Spleen (tissue), 11 donors: ENCODE measurements around the gene PPARGC1A. TPM values are rescaled to one million over a fixed set of nuclear protein-coding genes. Genes with fewer than 3 reads are reported as not detected.

Source experiments
- DNase-seq: peaks from one replicate; pipeline ENCODE4 v3.0.0-alpha.2; 2020
- H3K27ac ChIP-seq, 8 donors: fragments of 200-600 bp; sonication (generic) in 7 of 8; 1 replicate in 4 of 8; 2 replicates in 4 of 8; pipeline versions ENCODE4 v1.5.0 to v1.8.0; 2016 to 2021; ENCODE audit warnings: inconsistent platforms in 4 of 8, mild to moderate bottlenecking in 4 of 8, moderate library complexity in 1 of 8
- H3K27me3 ChIP-seq, 7 donors: fragments of 200-600 bp; sonication (generic) in 6 of 7; replicated peaks in 1 of 7; 1 replicate in 4 of 7; 2 replicates in 3 of 7; pipeline versions ENCODE4 v1.5.0 to v1.8.0; 2016 to 2021; ENCODE audit warnings: inconsistent platforms in 3 of 7, mild to moderate bottlenecking in 1 of 7
- H3K36me3 ChIP-seq, 6 donors: fragments of 200-600 bp; sonication (generic) in 5 of 6; 1 replicate in 4 of 6; 2 replicates in 2 of 6; pipeline versions ENCODE4 v1.5.0 to v1.8.0; 2016 to 2021; ENCODE audit warnings: inconsistent platforms in 2 of 6
- H3K4me1 ChIP-seq, 6 donors: fragments of 200-600 bp; sonication (generic) in 5 of 6; 1 replicate in 3 of 6; 2 replicates in 3 of 6; pipeline versions ENCODE4 v1.5.0 to v1.8.0; 2016 to 2021; ENCODE audit warnings: inconsistent platforms in 3 of 6
- H3K4me3 ChIP-seq, 8 donors: fragments of 200-600 bp; sonication (generic) in 7 of 8; 1 replicate in 4 of 8; 2 replicates in 4 of 8; pipeline versions ENCODE4 v1.5.0 to v1.8.0; 2016 to 2021; ENCODE audit warnings: inconsistent platforms in 4 of 8, mild to moderate bottlenecking in 4 of 8, moderate library complexity in 2 of 8
- H3K9me3 ChIP-seq, 8 donors: fragments of 200-600 bp; sonication (generic) in 7 of 8; 1 replicate in 4 of 8; 2 replicates in 4 of 8; pipeline versions ENCODE4 v1.5.0 to v1.8.0; 2016 to 2021; ENCODE audit warnings: inconsistent platforms in 4 of 8
- POLR2A ChIP-seq, 3 donors: fragments of 450-650 bp; IDR thresholded peaks; one replicate each; pipeline ENCODE4 v1.5.1; 2017; ENCODE audit warnings: antibody characterized with exemption in 3 of 3, mild to moderate bottlenecking in 1 of 3
- POLR2AphosphoS5 ChIP-seq, 3 donors: sonication (generic); formaldehyde crosslinking; IDR thresholded peaks; one replicate each; pipeline ENCODE4 v1.5.1; 2017; ENCODE audit warnings: antibody characterized with exemption in 3 of 3
- WGBS, 5 donors: extraction: QIAGEN DNeasy Blood & Tissue Kit in 3 of 5; methylation state at CpG; one replicate each; pipeline versions ENCODE4 v1.1.5 to v1.1.7; 2013 to 2018; 5-methylcytosine and 5-hydroxymethylcytosine counted together
- intact Hi-C: fragments of 100-400 bp; cut with DNase I; formaldehyde crosslinking; loops from one replicate; pipeline ENCODE4 v1.15.0; 2023; ENCODE audit warnings: low total_unique reads
- polyA plus RNA-seq, 3 donors: library from polyadenylated mRNA; stranded (reverse); fragments of 200-250 nt; gene quantifications; one replicate each; pipeline ENCODE4 v1.2.1, GENCODE V29; 2013
- total RNA-seq, 7 donors: library from RNA; depleted of rRNA in 3 of 7; stranded (reverse); fragments of >200 nt in 3 of 7; fragmentation: NEBNext Ultra II Directional in 4 of 7; extraction: Animal tissue kit (Norgen Biotek cat#: 25700) in 4 of 7; gene quantifications; one replicate each; pipeline versions ENCODE4 v1.1.0 to v1.2.1, GENCODE V29; 2016 to 2021
- TF ChIP-seq, protein P1 (sequence below), 11 experiments: fragments of 200-600 bp in 7 of 11; fragments of 450-650 bp in 4 of 11; sonication (generic) in 4 of 11; IDR thresholded peaks in 8 of 11; conservative IDR thresholded peaks in 3 of 11; 1 replicate in 7 of 11; 2 replicates in 4 of 11; pipeline versions ENCODE4 v1.4.0 to v1.8.0; 2016 to 2021; ENCODE audit warnings: antibody characterized with exemption in 11 of 11, inconsistent platforms in 4 of 11, mild to moderate bottlenecking in 1 of 11
- donor health status: healthy with polysubstance abuse.
- donor health status: DM: no; HTN: no; CAD: no; lungs with moderate emphysema.
- donor health status: DM: no; HTN: no; CAD: no.
- donor health status: Bipolar disorder and iron deficiency.
- donor health status: healthy.
- donor health status: DM: no; HTN: no; CAD: no.
- donor health status: DM: yes; HTN: yes; CAD: no.

PPARGC1A gene
- total and polyA plus RNA-seq, 10 donors, result 0.32 to 7.3 (median 2.6) TPM

- Histone ChIP-seq H3K4me1 (no peaks in the 10 kb centered on the region), H3K27me3 (no peaks in the 10 kb centered on the region), H3K9me3 (no peaks in the 10 kb centered on the region), H3K27ac (no peak overlapping the region), H3K36me3 (no peaks in the 10 kb centered on the region), H3K4me3 (no peak overlapping the region)
- intact Hi-C loops, result no loop called here
- no peak for DNase-seq
- TF ChIP-seq POLR2A (IDR thresholded peaks at IDR 0.05), result no peak
- TF ChIP-seq POLR2AphosphoS5 (IDR thresholded peaks at IDR 0.05), result no peak
- TF ChIP-seq, protein P1, sequence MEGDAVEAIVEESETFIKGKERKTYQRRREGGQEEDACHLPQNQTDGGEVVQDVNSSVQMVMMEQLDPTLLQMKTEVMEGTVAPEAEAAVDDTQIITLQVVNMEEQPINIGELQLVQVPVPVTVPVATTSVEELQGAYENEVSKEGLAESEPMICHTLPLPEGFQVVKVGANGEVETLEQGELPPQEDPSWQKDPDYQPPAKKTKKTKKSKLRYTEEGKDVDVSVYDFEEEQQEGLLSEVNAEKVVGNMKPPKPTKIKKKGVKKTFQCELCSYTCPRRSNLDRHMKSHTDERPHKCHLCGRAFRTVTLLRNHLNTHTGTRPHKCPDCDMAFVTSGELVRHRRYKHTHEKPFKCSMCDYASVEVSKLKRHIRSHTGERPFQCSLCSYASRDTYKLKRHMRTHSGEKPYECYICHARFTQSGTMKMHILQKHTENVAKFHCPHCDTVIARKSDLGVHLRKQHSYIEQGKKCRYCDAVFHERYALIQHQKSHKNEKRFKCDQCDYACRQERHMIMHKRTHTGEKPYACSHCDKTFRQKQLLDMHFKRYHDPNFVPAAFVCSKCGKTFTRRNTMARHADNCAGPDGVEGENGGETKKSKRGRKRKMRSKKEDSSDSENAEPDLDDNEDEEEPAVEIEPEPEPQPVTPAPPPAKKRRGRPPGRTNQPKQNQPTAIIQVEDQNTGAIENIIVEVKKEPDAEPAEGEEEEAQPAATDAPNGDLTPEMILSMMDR (IDR thresholded peaks at IDR 0.05 in 8 of 11, conservative IDR thresholded peaks at IDR 0.05 in 3 of 11), result no peak
- 64 to 79% (median 71%) methylated on average over 8 of the region's 8 CpGs for WGBS, 5 donors
These were observed 53.9 kb downstream of the PPARGC1A start for GRCh38 chr4:23835774-23836478.

DNA sequence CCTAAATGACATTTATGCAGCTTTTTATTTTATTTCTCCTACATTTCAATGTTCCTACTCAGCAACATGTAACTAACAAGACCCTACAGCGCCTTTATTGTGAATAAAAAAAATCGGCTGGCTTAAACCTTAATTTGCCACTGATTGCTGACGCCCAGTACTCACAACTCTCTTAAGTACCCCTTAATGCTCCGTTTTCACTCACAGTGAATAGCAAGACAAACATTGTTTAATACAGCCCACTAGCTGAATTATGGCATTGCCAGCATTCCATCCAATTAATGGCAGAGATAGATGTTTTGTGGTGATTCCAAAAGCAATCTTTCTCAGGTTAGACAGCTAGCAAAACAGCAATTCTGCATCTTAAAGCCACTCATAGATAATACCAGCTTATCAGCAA is 61.1 kb downstream of the PPARGC1A start:
- WGBS, 5 donors, result 76 to 88% (median 81%) methylated on average over 4 of the region's 4 CpGs
- Histone ChIP-seq H3K4me1 (no peaks in the 10 kb centered on the region), H3K4me3 (no peak overlapping the region), H3K27me3 (no peaks in the 10 kb centered on the region), H3K9me3 (no peaks in the 10 kb centered on the region), H3K36me3 (no peaks in the 10 kb centered on the region), H3K27ac (no peak overlapping the region)
- intact Hi-C loops, result no loop called here
- TF ChIP-seq POLR2A (IDR thresholded peaks at IDR 0.05), result no peak
- TF ChIP-seq POLR2AphosphoS5 (IDR thresholded peaks at IDR 0.05), result no peak
- TF ChIP-seq, protein P1 (IDR thresholded peaks at IDR 0.05 in 8 of 11, conservative IDR thresholded peaks at IDR 0.05 in 3 of 11), result no peak
- DNase-seq, result no peak

GRCh38 chr4:23828020-23828715 is 61.7 kb downstream of the PPARGC1A start:
- H3K9me3 ChIP-seq, result no peaks in the 10 kb centered on the region
- intact Hi-C loops, result no loop called here
- TF ChIP-seq, protein P1 (IDR thresholded peaks at IDR 0.05 in 8 of 11, conservative IDR thresholded peaks at IDR 0.05 in 3 of 11), result no peak
- TF ChIP-seq POLR2AphosphoS5 (IDR thresholded peaks at IDR 0.05) (no peak), POLR2A (IDR thresholded peaks at IDR 0.05) (no peak)
- no peak overlapping the region for H3K4me3 ChIP-seq
- H3K4me1 ChIP-seq, result no peaks in the 10 kb centered on the region
- no peak overlapping the region for H3K27ac ChIP-seq
- DNase-seq, result no peak
- WGBS, 5 donors, result 79 to 91% (median 82%) methylated on average over 9 of the region's 9 CpGs
- no peaks in the 10 kb centered on the region for H3K36me3 ChIP-seq
- H3K27me3 ChIP-seq, result no peaks in the 10 kb centered on the region

DNA sequence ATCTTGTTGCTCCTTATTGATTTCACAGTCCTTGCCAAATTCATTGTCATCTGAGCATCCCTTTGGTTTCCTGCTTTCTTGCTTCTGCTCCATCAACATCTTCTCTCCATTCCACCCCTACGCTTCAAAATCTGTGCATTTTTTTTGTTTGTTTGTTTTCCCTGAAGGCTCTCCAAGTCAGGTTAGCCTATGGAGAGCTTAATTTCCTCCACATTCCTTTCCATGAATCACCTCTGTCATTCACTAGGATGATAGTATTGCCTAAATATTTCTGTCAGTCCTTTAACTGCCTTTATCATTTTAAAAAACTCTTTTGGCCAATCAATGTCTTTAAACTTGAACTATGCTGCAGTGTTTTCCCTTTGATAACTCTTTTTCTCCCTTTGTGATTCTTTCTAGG is 67.7 kb downstream of the PPARGC1A start:
- TF ChIP-seq, protein P1 (IDR thresholded peaks at IDR 0.05 in 8 of 11, conservative IDR thresholded peaks at IDR 0.05 in 3 of 11), result no peak
- no peak for TF ChIP-seq POLR2AphosphoS5 (IDR thresholded peaks at IDR 0.05)
- no peak for TF ChIP-seq POLR2A (IDR thresholded peaks at IDR 0.05)

More for the DNA sequence above, 67.7 kb downstream of the PPARGC1A start:
- WGBS, 5 donors, result 73 to 83% (median 79%) methylated on average over 1 of the region's 1 CpG
- no peaks in the 10 kb centered on the region for H3K36me3 ChIP-seq
- intact Hi-C loops, result no loop called here
- no peaks in the 10 kb centered on the region for H3K27me3 ChIP-seq
- no peaks in the 10 kb centered on the region for H3K9me3 ChIP-seq
- no peak for DNase-seq
- H3K4me3 ChIP-seq, result no peak overlapping the region
- no peak overlapping the region for H3K27ac ChIP-seq
- H3K4me1 ChIP-seq, result no peaks in the 10 kb centered on the region
